Subcutaneous adipose tissue (tissue), 4 donors: ENCODE results near the gene ABCA7. TPM values are rescaled to one million over a fixed set of nuclear protein-coding genes. Genes with fewer than 3 reads are reported as not detected.

Experiments used
- total RNA-seq, 4 donors: library from RNA; depleted of rRNA; stranded (reverse); fragments of >200 nt; gene quantifications; one replicate each; pipeline ENCODE4 v1.1.0, GENCODE V29; 2016
- TF ChIP-seq, protein P1 (sequence below): fragments of 450-650 bp; IDR thresholded peaks from one replicate; pipeline ENCODE4 v1.5.1; 2016; ENCODE audit warnings: low read depth, mild to moderate bottlenecking, control low read depth, antibody characterized with exemption, moderate library complexity

Gene ABCA7
- total RNA-seq, 4 donors from 2014 or later: 3.4 to 35.2 (median 12.2) TPM

GRCh38 chr19:1093811-1094553 lies 54.1 kb downstream of the ABCA7 start:
- TF ChIP-seq, protein P1, sequence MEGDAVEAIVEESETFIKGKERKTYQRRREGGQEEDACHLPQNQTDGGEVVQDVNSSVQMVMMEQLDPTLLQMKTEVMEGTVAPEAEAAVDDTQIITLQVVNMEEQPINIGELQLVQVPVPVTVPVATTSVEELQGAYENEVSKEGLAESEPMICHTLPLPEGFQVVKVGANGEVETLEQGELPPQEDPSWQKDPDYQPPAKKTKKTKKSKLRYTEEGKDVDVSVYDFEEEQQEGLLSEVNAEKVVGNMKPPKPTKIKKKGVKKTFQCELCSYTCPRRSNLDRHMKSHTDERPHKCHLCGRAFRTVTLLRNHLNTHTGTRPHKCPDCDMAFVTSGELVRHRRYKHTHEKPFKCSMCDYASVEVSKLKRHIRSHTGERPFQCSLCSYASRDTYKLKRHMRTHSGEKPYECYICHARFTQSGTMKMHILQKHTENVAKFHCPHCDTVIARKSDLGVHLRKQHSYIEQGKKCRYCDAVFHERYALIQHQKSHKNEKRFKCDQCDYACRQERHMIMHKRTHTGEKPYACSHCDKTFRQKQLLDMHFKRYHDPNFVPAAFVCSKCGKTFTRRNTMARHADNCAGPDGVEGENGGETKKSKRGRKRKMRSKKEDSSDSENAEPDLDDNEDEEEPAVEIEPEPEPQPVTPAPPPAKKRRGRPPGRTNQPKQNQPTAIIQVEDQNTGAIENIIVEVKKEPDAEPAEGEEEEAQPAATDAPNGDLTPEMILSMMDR: no peak

DNA sequence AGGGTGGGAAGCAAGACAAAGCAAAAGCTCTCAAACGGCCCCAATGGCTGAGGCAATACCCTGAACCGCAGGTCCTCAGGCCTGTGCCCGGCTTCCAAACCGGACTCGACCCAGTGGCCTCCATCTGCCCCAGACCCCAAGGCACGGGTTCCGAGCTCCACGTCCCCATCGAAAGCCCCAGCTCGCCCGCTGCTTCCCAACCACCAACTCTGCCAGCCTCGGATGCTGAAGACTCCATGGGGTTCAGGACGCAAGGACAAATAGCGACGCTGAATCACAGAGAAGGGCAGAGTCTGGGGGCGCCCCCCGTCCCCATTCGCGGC lies 54.7 kb downstream of the ABCA7 start:
- TF ChIP-seq, protein P1: no peak

DNA sequence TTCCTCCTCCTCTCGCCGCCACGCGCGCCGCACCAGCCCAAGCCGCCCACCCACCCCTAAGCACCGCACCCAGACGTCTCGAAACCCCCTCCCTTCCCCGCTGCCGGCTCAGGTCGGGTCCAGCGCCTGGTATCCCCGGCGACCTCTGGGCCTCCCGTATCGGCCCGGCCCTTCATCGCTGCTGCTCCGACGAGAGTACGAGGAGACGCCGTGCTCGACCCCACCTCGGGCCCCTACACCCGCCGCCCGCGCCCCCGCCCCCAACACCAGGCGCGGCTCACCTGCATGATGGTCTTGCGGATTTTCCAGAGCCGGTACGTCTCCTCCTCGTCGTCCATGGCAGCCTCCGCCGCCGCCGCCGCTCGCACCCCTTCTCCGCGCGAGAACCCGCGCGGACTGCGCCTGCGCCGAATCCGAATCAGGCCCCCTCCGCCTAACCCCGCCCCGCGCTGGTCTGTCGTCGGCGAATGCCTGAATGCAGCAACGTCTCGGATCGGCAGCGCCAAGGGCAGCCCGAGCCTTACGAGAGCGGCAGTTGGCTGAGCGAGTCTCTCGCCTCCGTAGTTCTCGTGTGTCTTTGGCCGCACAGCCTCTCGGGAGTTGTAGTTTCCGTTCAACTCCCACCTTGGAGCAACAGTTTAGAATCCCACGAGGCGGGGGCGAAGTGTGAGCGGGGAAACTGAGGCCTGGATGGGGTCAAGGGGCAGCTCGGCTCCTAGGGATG lies 55.2 kb downstream of the ABCA7 start, which contains the start of gene POLR2E:
TSS of gene POLR2E (minus strand) at position 398 of the 724 bp plus-strand sequence. CDS start at position 338, 60 bp downstream.
- TF ChIP-seq, protein P1: no peak

DNA sequence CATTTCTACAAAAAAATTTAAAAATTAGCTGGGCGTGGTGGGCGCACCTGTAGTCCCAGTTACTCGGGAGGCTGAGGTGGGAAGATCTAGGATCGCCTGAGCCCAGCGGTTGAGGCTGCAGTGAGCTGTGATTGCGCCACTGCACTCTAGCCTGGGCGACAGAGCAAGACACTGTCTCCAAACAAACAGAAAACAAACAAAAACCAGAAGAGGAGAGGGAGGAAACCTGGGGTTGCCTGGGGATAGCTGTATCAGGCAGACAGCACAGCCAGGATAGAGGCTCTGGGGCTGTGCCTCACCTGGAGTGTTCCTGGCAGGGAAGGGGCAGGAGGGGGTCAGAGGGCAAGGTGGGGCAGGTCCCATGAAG lies 57.9 kb downstream of the ABCA7 start:
- TF ChIP-seq, protein P1: no peak

DNA sequence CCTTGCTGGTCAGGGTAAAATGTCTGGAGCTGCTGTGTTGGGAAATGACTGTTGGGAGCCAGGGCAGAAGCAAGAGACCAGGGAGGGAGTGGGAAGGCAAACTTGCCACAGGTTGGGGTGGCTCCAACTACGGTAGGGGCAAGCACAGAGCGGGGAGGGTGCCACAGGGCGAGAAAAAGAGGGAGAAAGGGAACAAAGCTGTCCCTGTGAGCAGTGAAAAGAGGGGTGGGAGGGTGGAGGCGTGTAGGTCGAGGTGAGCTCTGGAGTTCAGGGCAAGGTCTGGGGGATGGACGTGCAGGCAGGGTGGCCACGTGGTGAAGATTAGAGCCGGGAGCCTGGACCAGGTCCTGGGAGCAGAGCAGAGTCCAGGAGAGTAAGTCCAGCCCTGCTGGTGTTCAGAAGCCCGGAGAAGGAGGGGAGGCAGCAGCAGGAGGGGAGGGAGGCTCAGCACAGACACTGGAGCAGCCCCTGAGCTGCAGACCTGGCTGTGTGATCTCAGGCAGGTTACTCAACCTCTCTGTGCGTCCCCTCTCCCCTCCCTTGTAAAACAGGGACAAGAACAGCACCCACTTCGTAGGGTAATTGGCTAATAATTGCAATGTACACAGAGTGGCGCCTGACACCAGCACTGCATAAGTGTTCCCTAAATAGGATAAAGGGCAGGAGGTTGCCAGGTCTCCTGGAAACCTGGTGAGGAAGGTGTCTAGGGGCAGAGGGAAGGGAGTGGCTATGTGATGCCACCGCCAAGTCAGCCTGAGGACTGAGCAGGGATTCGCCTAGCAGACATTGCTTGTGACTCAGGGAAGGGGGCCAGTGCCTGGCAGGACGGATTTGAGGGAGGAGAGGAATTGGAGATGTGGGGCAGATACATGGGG lies 58.5 kb downstream of the ABCA7 start:
- TF ChIP-seq, protein P1: no peak

- TF ChIP-seq, protein P1: no peak
Observed at GRCh38 chr19:1101337-1101698, 61.4 kb downstream of the ABCA7 start.
